ENCODE data around the gene NDUFS7. TPM values are rescaled to one million over a fixed set of nuclear protein-coding genes. Genes with fewer than 3 reads are reported as not detected.

NDUFS7 gene
- total RNA-seq, 1 donor: 46.0 TPM

DNA sequence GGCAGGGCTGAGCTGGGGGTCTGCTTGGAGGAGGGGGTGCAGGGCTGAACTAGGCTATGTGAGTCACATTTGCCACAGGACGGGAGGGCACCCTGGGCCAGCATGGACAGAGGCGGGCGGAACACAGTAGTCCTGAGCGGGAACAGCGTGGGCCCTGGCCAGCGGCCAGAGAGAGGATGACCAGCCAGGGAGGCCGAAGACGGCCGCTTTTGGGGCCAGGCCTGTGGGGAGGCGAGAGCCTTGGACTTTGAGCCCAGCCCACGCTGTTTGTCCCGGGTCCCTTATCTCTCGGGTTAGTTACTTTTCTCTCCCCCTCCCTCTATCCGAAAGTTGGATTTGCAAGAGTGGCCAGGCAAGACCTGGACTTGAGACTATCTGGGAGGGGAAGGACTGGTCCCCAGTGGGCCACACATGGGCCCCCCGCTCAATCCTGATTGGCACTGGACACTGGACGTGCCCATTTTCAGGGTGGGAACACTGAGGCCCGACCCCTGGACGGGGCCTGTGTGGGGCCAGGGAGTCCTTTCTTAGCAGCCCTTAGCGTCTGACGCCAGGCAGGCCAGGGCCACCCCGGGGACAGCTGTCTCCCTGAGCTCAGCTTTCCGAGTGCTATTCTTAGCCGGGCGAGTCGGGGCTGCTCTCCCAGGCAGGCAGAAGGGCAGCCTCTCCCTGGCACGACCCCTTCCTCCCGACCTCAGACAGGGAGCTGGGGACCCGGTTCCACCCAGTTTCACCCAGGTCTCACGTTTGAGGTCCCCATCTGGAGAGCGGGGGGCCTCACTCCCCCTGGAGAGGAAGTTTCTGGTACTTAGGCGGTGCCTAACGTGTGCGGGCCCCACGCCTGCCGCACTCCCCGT is 16.8 kb downstream of the NDUFS7 start:
- Histone ChIP-seq H3K4me1 (ENCODE audit: insufficient read depth, low read length) (peaks cover 11% of the 10 kb centered on the region), H2AFZ (ENCODE audit: low read length) (peak overlapping the region; percentile 70), H4K20me1 (ENCODE audit: insufficient read depth, low read length) (peaks cover 5% of the 10 kb centered on the region), H3K79me2 (ENCODE audit: insufficient read depth, low read length) (no peaks in the 10 kb centered on the region), H3K27ac (ENCODE audit: low read depth, low read length) (no peak overlapping the region), H3K4me2 (ENCODE audit: insufficient read depth, low read length) (peak overlapping the region; percentile 91), H3K4me3 (ENCODE audit: insufficient read depth, low read length) (peak overlapping the region; percentile 76), H3K27me3 (ENCODE audit: insufficient read depth, low read length) (no peaks in the 10 kb centered on the region), H3K36me3 (ENCODE audit: insufficient read depth, low read length) (no peaks in the 10 kb centered on the region), H3K9me3 (ENCODE audit: low read depth, low read length) (no peaks in the 10 kb centered on the region)
- TF ChIP-seq, protein P1, sequence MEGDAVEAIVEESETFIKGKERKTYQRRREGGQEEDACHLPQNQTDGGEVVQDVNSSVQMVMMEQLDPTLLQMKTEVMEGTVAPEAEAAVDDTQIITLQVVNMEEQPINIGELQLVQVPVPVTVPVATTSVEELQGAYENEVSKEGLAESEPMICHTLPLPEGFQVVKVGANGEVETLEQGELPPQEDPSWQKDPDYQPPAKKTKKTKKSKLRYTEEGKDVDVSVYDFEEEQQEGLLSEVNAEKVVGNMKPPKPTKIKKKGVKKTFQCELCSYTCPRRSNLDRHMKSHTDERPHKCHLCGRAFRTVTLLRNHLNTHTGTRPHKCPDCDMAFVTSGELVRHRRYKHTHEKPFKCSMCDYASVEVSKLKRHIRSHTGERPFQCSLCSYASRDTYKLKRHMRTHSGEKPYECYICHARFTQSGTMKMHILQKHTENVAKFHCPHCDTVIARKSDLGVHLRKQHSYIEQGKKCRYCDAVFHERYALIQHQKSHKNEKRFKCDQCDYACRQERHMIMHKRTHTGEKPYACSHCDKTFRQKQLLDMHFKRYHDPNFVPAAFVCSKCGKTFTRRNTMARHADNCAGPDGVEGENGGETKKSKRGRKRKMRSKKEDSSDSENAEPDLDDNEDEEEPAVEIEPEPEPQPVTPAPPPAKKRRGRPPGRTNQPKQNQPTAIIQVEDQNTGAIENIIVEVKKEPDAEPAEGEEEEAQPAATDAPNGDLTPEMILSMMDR (IDR thresholded peaks at IDR 0.05; ENCODE audit: extremely low read depth, low read depth, low read length): no peak
- DNase-seq (ENCODE audit: insufficient read length, low spot score, missing footprints): peak; percentile 96

DNA sequence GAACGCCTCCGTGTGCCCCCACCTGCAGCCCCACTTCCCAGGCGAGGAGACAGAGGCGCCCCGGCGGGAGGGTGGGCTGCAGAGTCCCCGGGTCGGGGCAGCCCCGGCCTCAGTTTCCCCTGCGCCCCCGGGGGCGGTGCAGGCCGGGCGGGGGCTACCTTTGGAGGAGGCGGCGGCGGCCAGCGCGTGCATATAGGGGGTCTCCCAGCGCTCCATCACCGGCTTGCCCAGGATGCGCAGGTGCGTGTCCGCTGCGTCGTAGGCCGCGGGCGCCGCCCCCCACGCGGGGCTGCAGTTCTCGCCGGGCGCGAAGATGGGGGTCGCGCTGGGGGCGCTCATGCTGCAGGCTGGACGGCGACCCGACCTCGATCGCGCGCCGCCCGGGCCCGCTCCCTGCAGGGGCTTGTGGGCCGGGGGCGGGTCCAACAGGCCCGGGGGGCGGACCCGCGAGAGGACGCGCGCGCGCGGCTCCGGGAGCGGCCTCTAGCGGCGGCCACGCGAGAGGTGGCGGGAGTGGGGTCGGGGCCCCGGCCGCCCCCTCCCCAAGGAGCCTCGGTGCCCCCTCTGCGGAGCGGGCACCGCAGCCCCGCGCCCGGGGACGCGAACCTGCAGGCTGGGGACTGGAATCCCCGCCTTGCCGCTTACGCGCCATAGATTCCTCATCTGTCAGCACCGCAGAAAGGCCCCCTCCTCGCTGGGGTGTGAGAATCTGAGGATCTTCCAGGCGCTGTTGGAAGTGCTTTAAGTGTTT is 17.6 kb downstream of the NDUFS7 start, which contains the start of gene GAMT:
TSS of gene GAMT (minus strand) at position 405 of the 751 bp plus-strand sequence. CDS start at position 339, 66 bp downstream.
- H3K79me2 ChIP-seq (ENCODE audit: insufficient read depth, low read length): no peaks in the 10 kb centered on the region
- H4K20me1 ChIP-seq (ENCODE audit: insufficient read depth, low read length): peaks cover 5% of the 10 kb centered on the region
- H3K36me3 ChIP-seq (ENCODE audit: insufficient read depth, low read length): no peaks in the 10 kb centered on the region
- TF ChIP-seq, protein P1 (IDR thresholded peaks at IDR 0.05; ENCODE audit: extremely low read depth, low read depth, low read length): peak; percentile 13
- H3K4me1 ChIP-seq (ENCODE audit: insufficient read depth, low read length): peaks cover 11% of the 10 kb centered on the region
- H3K4me2 ChIP-seq (ENCODE audit: insufficient read depth, low read length): peak within 1 kb of the TSS; percentile 91
- no peaks in the 10 kb centered on the region for H3K9me3 ChIP-seq (ENCODE audit: low read depth, low read length)
- no peaks in the 10 kb centered on the region for H3K27me3 ChIP-seq (ENCODE audit: insufficient read depth, low read length)
- H3K4me3 ChIP-seq (ENCODE audit: insufficient read depth, low read length): peak within 1 kb of the TSS; percentile 76
- peak; percentile 98 for DNase-seq (ENCODE audit: insufficient read length, low spot score, missing footprints)
- H3K27ac ChIP-seq (ENCODE audit: low read depth, low read length): no peak within 1 kb of the TSS
- H2AFZ ChIP-seq (ENCODE audit: low read length): peak within 1 kb of the TSS; percentile 70

DNA sequence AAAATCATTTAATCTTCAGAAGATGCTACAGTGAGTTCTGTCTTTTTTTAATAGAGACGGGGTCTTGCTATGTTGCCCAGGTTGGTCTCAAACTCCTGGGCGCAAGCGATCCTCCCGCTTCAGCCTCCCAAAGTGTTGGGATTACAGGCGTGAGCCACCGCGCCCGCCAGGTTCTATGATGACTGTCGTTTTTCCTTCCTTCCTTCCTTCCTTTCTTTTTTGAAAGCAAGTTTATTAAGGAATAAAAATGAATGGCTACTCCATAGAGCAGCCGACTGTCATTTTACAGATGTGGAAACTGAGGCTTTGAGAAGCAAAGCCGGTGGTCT is 18.1 kb downstream of the NDUFS7 start:
- Histone ChIP-seq H3K4me2 (ENCODE audit: insufficient read depth, low read length) (peak overlapping the region; percentile 91), H3K4me3 (ENCODE audit: insufficient read depth, low read length) (peak overlapping the region; percentile 76), H3K36me3 (ENCODE audit: insufficient read depth, low read length) (no peaks in the 10 kb centered on the region), H3K9me3 (ENCODE audit: low read depth, low read length) (no peaks in the 10 kb centered on the region), H3K4me1 (ENCODE audit: insufficient read depth, low read length) (peaks cover 16% of the 10 kb centered on the region), H4K20me1 (ENCODE audit: insufficient read depth, low read length) (peaks cover 5% of the 10 kb centered on the region), H3K79me2 (ENCODE audit: insufficient read depth, low read length) (no peaks in the 10 kb centered on the region), H3K27me3 (ENCODE audit: insufficient read depth, low read length) (no peaks in the 10 kb centered on the region), H2AFZ (ENCODE audit: low read length) (peak overlapping the region; percentile 46), H3K27ac (ENCODE audit: low read depth, low read length) (no peak overlapping the region)
- TF ChIP-seq, protein P1 (IDR thresholded peaks at IDR 0.05; ENCODE audit: extremely low read depth, low read depth, low read length): no peak
- no peak for DNase-seq (ENCODE audit: insufficient read length, low spot score, missing footprints)

Measured in osteoblast (primary cell).